T-helper 1 cell (primary cell): ENCODE data around the gene ASB1.
A peak's percentile ranks its signal among the peaks of the same experiment; 100 is the strongest.

Experiments used
- DNase-seq, 5 donors: peaks; one replicate each; pipeline ENCODE4 v3.0.0-alpha.2; 2012 to 2020

Gene ASB1

DNA sequence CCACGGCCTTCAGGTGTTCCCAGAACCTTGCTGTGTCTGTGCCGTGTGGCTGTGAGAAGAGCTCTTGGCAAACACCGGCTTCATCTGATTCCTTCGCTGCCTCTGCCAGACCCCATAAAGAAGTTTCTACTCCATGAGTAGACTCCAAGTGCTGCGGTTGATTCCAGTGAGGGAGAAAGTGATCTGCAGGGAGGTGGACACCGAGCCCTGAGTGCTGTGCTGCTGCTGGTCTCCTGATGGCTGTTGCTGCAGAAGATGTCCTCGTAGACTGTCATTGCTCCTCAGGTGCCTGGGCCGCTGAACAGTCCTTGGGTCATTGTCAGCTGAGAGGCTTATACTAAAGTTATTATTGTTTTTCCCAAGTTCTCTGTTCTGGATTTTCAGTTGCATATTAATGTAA is 19.6 kb downstream of the ASB1 start:
- DNase-seq: no peak

DNA sequence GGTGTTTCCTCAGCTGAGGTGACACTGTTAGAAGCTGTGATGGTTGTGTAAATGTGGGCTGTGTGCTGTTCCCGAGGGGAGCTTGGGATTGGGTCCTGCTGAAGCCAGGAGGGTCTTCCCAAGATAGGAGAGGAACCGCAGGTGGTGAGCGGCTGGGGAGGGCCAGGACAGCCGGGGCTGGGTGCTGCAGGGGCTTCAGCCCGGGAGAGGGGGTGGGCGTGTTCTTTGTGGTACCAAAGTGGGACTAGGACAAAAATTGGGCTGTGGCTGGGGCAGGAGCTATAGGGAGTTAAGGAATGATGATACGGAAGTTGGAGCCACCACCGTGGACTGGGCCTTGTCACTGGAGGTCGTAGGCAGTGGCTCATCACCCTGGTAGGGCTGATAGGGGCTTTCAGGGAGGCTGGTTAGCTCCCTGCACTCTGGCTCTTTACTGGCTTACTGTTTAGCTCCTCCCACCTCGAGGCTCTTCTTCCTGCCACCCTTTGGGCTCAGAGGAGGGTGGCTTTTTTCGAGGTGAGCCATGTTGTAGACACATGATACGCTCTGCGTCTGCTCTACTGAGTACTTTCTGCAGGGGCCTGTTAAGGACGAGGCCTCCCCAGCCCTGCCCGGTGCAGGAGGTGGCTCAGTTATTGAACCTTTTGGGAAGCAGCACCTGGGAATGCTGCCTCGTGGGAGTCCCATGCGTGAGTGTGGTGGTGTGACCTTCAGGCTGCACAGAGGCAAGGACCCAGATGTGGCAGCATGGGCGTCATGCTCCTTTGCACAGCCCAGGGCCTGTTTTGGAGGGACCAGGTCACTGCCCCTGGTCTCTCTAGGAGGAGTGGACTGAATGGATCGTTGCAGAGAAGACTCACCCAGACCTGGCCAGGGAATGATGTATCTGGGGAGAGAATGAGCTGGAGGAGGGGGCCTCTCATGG is 21.6 kb downstream of the ASB1 start:
- no peak for DNase-seq

DNA sequence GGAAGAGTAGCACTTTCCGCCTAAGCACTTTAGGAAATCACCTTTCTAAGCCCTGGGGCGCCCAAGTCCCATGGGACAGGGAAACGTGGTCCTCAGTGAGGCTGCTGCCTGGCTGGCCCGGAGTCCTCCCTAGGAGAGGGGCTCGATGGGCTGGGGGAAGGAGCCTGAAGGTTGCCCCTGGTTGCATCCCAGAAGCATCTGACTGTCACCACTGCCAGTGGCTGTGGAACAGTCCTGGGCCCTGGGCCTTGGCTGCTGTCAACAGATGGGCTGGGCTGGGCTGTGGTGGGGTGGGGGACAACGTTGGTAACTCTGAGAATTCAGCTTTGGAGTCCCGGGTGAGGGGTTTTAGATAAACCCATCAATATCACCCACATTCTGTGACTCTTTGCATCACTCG is 22.5 kb downstream of the ASB1 start:
- DNase-seq: no peak

DNA sequence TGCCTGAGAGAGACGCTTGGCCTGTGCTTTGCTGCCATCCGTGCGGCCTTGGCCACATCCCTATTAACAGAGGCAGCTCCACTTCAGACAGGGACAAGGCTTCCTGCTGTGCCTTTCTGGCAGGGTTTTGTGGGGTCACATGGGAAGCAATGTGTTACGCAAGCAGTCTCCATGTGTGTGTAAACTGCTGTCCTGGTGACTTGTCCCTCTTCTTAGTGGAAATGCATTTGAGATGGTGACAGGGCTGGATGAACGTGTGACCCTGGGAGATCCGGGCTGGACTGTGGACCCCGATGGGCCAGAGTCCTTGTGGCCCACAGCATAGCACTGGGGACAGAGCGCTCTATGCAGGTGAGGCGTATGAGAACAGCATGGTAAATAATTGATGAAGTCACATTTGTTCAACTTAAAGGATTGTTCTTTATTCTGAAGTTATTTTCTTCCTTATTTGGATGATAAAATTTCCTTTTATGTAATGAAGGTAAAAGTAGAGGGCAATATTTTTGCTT is 23.2 kb downstream of the ASB1 start:
- no peak for DNase-seq

DNA sequence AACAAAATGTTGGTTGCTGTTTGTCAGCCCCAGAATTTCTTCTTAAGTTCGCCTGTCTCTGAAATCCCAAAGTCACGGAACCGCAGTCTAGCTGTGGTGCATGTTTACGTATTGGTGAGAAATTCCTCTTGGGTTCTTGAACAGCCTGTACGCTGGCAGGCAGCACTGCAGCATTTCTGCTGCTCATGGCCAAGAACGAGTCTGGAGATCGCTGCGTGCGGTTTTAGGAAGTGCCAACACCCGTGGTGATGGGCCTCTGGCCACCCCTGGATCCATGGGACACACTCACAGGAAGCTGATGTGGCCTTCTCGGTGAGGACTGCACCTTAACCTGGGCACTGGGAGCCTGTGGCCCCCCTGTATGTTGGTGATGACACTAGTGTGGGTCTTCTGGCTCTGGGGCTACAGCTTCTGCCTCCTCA is 23.7 kb downstream of the ASB1 start:
- DNase-seq: no peak

DNA sequence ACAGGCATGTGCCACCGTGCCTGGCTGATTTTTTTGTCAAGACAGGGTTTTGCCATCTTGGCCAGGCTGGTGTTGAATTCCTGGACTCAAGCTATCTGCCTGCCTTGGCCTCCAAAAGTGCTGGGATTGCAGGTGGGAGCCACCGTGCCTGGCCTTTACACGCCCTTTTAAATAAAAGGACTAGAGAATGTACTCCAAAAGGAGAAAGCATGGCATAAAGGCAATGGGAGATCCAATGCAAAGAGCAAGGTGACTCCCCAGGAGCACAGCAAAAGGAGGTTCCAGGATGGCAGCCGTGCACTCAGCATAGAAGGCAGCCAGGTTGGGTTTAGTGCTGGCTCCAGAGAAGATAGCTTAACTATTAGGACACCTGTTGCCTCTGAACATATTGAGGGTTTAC is 27.1 kb downstream of the ASB1 start:
- no peak for DNase-seq

DNA sequence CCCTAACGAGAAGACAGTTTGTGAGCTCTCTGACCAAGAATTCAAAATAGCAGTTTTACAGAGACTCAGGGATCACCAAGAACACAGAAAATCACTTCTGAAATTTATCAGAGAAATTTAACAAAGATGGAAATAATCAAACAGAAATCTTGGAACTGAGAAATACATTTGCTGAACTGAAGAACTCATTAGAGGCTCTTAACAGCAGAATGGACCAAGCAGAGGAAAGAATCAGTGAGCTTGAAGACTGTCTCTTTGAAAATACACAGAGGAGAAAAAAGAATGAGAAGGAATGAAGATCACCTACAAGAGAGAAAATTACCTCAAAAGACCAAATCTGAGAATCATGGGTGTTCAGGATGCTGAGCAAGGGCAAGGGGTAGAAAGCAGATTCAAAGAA is 29.7 kb downstream of the ASB1 start:
- no peak for DNase-seq

GRCh38 chr2:238456970-238457926 is 30.5 kb downstream of the ASB1 start:
- DNase-seq: no peak

GRCh38 chr2:238457927-238458324 is 31.2 kb downstream of the ASB1 start:
- DNase-seq: no peak

- no peak for DNase-seq
Observed at GRCh38 chr2:238458651-238459050, 31.9 kb downstream of the ASB1 start.

DNA sequence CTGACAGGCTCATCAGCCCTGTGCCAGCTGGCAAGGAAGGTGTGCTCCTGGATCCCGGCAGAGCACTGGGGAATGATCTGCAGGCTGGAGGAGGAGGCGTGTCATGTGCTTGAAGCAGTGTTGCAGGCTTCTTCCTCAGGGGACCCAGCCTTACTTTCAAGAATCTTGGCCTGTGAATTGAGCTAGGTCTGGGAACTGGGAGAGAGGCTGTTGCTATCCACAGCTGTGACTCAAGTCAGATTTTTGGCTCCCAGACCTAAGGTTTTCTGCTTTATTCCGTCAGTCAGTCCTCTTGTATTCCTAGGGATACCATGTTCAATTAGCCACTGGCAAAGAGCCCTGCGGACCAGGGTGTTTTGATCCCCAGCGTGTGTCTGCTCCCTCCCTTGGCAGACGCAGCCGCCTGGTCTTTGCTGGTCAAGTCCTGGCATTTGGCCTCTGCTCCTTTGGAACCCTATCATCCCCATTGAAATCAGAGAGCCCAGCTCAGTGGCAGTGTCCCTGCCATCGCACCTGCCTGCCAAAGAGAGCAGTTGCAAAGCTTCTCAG is 32.4 kb downstream of the ASB1 start:
- DNase-seq: no peak

DNA sequence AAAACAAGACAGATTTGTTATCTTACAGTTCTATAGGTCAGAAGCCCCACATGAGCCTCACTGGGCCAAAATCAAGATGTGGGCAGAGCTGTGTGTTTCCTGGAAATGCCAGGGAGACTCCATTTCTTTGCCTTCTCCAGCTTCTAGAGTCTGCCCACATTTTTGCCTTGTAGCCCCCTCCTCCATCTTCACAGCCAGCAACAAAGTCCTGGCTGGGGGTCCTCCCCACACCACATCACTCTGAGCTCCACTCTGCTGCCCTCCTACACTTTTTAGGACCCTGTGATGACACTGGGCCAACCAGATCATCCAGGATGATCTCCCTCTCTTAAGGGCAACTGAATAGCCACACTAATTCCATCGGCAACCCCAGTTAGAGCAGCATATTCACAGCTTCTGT is 34.3 kb downstream of the ASB1 start:
- DNase-seq: no peak

GRCh38 chr2:238461491-238461890 is 34.8 kb downstream of the ASB1 start:
- no peak for DNase-seq

- no peak for DNase-seq
Observed at GRCh38 chr2:238461916-238462315, 35.2 kb downstream of the ASB1 start.

DNA sequence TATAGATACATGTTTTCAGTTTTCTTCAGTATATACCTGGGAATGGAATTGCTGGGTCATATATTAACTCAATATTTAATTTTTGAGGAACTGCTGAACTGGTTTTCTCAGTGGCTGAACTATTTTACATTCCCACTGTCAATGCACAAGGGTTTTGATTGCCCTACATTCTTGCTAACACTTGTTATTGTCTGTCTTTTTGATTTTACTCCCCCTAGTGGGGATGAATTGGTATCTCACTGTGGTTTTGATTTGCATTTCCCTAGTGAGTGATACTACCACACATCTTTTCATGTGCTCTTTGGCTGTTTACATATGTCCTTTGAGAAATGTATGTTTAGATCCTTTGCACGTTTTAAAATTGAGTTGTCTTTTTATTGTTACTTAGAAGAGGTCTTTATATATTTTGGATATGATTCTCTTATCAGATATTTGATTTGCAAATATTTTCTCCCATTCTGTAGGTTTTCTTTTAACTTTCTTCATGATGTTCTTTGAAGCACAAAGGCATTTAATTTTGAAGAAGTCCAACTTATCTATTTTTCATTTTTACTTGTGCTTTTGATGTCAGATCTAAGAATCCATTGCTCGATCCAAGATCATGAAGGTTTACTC is 36.2 kb downstream of the ASB1 start:
- peak in 1 of 5 donors; percentile 49 for DNase-seq

DNA sequence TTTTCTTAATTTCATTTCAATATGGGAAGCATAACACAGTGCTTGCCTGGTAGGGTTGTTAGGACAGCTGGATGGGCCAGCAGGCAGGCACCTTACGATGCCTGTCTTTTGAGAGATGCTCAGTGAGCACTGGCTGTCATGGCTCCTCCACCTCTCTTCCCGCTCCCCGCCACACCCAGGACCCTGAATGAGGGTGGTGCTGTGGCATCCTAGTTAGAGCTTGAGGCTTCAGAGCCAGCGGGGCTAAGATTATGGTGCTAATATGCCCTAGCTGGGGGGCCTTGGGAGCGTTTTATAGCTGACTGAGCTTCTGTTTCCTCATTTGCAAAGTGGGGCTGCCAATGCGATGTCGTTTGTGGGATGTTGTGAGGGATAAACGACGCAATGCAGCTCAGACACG is 37.7 kb downstream of the ASB1 start:
- no peak for DNase-seq

DNA sequence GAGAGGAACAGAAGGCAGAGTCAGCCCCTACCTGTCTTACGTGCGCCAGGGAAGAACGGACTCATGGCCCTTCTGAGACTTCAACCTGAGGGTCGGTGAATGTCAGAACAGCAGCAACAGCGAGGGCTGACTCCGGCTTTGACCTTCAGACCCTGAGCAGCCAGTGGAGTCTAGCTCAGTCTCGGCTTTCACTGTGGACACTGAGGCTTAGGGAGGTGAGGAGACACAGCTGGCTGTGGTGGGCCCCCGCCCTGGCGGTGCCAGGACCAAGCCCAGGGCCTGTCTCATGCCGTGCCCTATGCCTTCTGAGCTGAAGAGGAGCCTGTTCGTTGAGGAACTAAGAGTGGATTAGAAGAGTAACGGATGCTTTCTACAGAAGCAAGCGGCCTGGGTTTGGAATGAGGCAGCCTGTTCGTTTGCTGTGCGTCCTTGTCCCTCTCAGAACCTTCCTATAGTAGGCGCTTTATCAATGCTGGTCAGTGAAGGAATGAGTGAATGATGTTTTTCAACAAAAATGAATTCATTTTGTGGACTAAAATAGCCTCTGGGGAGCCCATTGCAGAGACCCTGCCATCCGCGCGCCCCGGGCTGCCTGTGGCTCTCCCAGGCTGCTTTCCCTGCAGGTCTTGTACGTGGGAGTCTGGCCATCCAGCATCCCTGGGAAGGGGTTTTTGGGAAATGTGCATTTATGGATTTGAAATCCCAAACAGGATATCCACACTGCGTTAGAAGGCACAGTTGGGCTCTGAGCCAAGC is 38.9 kb downstream of the ASB1 start:
- DNase-seq: no peak

DNA sequence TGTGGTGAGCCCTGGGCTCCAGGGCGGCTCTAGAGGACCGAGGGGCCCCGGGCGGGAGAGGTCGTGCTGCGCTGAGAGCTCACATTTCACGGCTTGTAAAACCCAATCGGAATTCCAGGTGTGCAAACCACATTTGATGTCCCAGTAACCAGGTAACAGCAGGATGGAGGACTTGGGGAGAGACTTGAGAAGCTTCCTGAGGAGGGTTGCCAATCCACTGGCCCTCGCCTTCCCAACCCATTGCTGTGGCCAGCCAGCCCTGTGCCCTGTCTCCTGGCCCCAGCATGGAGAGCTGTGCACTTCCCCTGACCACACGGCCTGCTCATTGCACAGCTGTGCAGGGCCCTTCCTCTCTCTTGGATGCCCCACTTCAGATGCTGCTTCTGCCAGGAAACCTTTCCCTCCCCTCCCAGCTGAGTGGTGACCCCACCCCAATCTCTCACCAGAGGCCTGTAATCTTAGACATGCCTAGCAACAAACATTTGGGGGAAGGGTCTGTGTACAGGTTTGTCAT is 39.6 kb downstream of the ASB1 start:
- DNase-seq: no peak

DNA sequence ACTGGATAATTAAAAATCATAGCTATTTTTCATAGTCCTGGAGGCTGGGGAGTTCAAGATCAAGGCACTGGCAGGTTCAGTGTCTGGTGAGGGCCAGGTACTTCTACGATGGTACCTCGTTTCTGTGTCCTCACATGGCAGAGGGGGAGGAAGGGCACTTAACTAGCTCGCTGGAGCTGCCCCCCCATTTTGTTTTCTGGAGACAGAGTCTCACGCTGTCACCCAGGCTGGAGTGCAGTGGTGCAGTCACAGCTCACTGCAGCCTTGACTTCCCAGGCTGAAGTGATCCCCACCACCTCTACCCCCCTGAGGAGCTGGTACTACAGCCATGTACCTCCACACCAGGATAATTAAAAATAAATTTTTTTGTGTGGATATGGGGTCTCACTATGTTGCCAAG is 40.3 kb downstream of the ASB1 start:
- no peak for DNase-seq

DNA sequence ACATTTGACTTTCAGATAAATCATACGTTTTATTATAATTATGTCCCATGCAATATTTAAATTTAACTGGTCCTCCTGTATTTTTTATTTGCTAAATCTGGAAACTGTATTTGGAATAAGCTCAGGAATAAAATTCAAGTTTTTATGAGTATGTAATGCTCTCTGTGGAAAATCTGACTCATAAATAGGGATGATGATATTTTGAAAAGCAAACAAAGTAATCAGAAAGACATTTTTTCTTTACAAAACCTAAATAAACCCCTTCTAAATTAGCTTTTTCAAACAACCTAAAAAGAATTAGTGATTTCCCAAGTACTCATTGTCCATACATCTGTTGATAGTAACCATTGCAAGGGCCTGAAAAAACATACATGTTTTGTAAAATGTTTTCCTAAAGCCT is 41.1 kb downstream of the ASB1 start:
- no peak for DNase-seq

DNA sequence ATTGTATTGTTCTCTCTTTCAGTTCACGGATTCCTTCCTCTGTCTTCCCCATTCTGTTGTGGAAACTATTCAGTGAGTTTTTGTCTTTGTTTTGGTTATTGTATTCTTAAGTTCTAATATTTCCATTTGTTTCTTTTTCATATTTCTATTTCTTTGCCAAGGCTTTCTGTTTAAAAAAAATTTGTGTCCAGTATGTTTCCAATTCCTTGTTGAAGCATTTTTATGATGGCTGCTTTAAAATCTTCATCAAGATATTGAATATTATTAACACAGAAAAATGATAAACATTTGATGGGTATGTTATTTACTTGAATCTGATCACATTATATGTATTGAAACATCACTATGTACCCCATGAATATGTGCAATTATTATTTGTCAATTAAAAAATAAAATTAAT is 42.4 kb downstream of the ASB1 start:
- DNase-seq: no peak

DNA sequence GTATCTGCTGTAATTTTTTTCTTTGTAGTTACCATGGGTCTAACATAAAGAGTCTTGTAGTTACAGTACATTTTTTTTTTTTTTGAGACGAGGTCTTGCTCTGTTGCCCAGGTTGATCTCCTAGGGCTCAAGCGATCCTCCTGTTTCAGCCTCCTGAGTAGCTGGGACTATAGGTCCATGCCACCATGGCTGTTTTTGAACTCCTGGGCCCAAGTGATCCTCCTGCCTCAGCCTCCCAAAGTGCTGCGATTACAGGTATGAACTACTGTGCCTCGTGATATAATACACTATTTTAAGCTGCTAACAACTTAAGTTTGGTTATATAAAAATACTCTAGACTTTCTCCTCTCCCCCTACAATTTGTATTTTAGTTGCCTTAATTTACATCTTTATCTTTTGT is 46.3 kb downstream of the ASB1 start:
- DNase-seq: no peak
